ENCODE results near the gene ZBTB20. TPM values are rescaled to one million over a fixed set of nuclear protein-coding genes. Genes with fewer than 3 reads are reported as not detected.
A peak's percentile ranks its signal among the peaks of the same experiment; 100 is the strongest.
"Not testable (repeated sequence)": the region's sequence is repeated elsewhere in the genome, so short reads cannot be mapped to it uniquely, and the experiment has no call there.

ZBTB20 gene
- total RNA-seq, 1 donor from 2014 or later, result 19.1 TPM

GRCh38 chr3:115186351-115187148, 39.5 kb upstream of the ZBTB20 start:
- H3K27ac Mint-ChIP-seq (ENCODE audit: unreplicated experiment), result no peak overlapping the region

GRCh38 chr3:115184859-115185572, 37.9 kb upstream of the ZBTB20 start:
- not testable (repeated sequence) for H3K36me3 Mint-ChIP-seq (ENCODE audit: unreplicated experiment); DNase-seq (ENCODE audit: extremely low spot score, unreplicated experiment); H3K9me3 Mint-ChIP-seq (ENCODE audit: unreplicated experiment); H3K27ac Mint-ChIP-seq (ENCODE audit: unreplicated experiment); H3K4me3 Mint-ChIP-seq (ENCODE audit: unreplicated experiment); H3K27me3 Mint-ChIP-seq (ENCODE audit: unreplicated experiment); H3K4me1 Mint-ChIP-seq (ENCODE audit: unreplicated experiment)

More at GRCh38 chr3:115186351-115187148, 39.5 kb upstream of the ZBTB20 start:
- peaks cover 2% of the 10 kb centered on the region for H3K36me3 Mint-ChIP-seq (ENCODE audit: unreplicated experiment)
- TF ChIP-seq CTCF (IDR thresholded peaks at IDR 0.05), result no peak
- peaks cover 8% of the 10 kb centered on the region for H3K9me3 Mint-ChIP-seq (ENCODE audit: unreplicated experiment)
- H3K4me1 Mint-ChIP-seq (ENCODE audit: unreplicated experiment), result no peaks in the 10 kb centered on the region
- no peak for DNase-seq (ENCODE audit: extremely low spot score, unreplicated experiment)
- H3K27me3 Mint-ChIP-seq (ENCODE audit: unreplicated experiment), result peaks cover 6% of the 10 kb centered on the region
- H3K4me3 Mint-ChIP-seq (ENCODE audit: unreplicated experiment), result no peak overlapping the region

DNA sequence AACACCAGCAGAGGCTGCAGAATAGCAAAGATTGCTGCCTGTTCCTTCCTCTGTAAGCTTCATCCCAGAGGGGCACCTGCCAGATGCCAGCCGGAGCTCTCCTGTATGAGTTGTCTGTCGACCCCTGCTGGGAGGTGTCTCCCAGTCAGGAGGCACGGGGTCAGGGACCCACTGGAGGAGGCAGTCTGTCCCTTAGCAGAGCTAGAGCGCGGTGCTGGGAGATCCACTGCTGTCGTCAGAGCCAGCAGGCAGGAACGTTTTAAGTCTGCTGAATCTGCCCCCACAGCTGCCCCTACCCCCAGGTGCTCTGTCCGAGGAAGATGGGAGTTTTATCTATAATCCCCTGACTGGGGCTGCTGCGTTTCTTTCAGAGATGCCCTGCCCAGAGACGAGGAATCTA, 31.8 kb upstream of the ZBTB20 start:
- H3K9me3 Mint-ChIP-seq (ENCODE audit: unreplicated experiment); H3K4me1 Mint-ChIP-seq (ENCODE audit: unreplicated experiment); H3K36me3 Mint-ChIP-seq (ENCODE audit: unreplicated experiment); DNase-seq (ENCODE audit: extremely low spot score, unreplicated experiment); H3K27ac Mint-ChIP-seq (ENCODE audit: unreplicated experiment); H3K4me3 Mint-ChIP-seq (ENCODE audit: unreplicated experiment): not testable (repeated sequence)
- peaks cover 11% of the 10 kb centered on the region for H3K27me3 Mint-ChIP-seq (ENCODE audit: unreplicated experiment)

- peak; percentile 50 for TF ChIP-seq CTCF (IDR thresholded peaks at IDR 0.05)
- peaks cover 3% of the 10 kb centered on the region for H3K27me3 Mint-ChIP-seq (ENCODE audit: unreplicated experiment)
- no peaks in the 10 kb centered on the region for H3K9me3 Mint-ChIP-seq (ENCODE audit: unreplicated experiment)
- no peak for DNase-seq (ENCODE audit: extremely low spot score, unreplicated experiment)
- H3K36me3 Mint-ChIP-seq (ENCODE audit: unreplicated experiment), result no peaks in the 10 kb centered on the region
- no peak overlapping the region for H3K27ac Mint-ChIP-seq (ENCODE audit: unreplicated experiment)
- no peaks in the 10 kb centered on the region for H3K4me1 Mint-ChIP-seq (ENCODE audit: unreplicated experiment)
- H3K4me3 Mint-ChIP-seq (ENCODE audit: unreplicated experiment), result no peak overlapping the region
Measured at GRCh38 chr3:115169808-115170207, 22.7 kb upstream of the ZBTB20 start.

DNA sequence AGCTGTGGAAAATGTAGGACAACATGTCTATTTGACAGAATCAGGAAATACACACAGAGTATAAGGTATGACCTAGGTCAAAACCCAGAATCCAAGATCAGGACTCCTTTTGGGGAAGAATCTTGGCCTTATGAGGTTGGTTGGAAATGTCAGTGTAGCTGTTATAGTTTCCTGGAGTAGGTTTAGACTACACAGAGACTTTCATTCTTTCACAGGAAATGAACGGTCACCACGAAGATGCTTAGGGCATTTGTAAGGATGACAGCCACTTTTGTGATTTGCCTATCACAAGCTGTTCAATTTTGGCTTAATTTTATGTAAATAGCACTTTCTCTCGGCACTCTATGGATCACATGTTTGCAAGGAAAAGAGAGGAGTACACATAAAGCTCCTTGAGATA, 18.6 kb upstream of the ZBTB20 start:
- no peak for DNase-seq (ENCODE audit: extremely low spot score, unreplicated experiment)
- TF ChIP-seq CTCF (IDR thresholded peaks at IDR 0.05), result no peak
- Mint-ChIP-seq H3K4me1 (ENCODE audit: unreplicated experiment) (no peaks in the 10 kb centered on the region), H3K27me3 (ENCODE audit: unreplicated experiment) (no peaks in the 10 kb centered on the region), H3K4me3 (ENCODE audit: unreplicated experiment) (no peak overlapping the region), H3K9me3 (ENCODE audit: unreplicated experiment) (no peaks in the 10 kb centered on the region), H3K27ac (ENCODE audit: unreplicated experiment) (no peak overlapping the region), H3K36me3 (ENCODE audit: unreplicated experiment) (no peaks in the 10 kb centered on the region)

DNA sequence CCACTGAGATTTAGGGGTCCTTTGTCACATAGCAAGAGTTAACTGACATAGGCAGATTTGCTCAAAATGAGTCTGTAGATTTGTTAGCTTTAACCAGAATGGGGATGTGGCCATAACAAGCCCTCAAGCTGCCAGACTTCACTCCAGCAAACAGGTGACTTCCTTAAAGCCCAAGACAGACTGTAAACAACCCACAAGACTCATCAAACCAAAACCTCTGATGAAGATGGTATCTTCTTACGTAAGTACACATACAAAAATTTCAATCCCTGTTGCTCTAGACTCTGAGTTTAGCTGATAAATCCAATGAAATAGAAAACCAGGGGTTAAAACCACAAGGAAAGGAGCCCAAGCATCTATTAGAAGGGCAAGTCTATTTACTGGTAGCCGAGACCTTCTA, 18.2 kb upstream of the ZBTB20 start:
- Mint-ChIP-seq H3K4me1 (ENCODE audit: unreplicated experiment) (no peaks in the 10 kb centered on the region), H3K4me3 (ENCODE audit: unreplicated experiment) (no peak overlapping the region), H3K9me3 (ENCODE audit: unreplicated experiment) (no peaks in the 10 kb centered on the region), H3K27ac (ENCODE audit: unreplicated experiment) (no peak overlapping the region), H3K27me3 (ENCODE audit: unreplicated experiment) (no peaks in the 10 kb centered on the region), H3K36me3 (ENCODE audit: unreplicated experiment) (no peaks in the 10 kb centered on the region)
- TF ChIP-seq CTCF (IDR thresholded peaks at IDR 0.05), result no peak
- no peak for DNase-seq (ENCODE audit: extremely low spot score, unreplicated experiment)
